ENCODE measurements around the gene USP40.

Gene USP40

DNA sequence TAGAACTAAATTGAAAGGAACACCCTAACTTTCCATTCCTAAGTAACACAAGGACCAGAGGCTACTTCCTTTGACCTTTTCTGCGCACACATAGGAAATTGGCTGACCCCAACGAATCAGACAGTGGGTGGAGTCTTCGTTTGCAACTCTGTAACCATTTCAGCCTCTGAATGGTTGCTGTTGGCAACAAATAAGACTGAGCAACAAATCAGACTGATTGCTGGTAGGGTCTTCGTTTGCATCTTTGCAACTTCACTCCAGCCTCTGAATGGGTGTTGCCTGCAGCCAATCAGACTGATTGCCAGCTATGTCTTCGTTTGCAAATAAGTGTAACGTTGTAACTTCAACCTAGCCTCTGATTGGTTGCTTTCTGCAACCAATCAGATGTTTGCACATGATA is 34.6 kb downstream of the USP40 start:
- Mint-ChIP-seq H3K36me3 (ENCODE audit: low read depth) (peaks cover 29% of the 10 kb centered on the region), H3K4me3 (no peak overlapping the region), H3K4me1 (ENCODE audit: low read depth) (no peaks in the 10 kb centered on the region), H3K27me3 (no peaks in the 10 kb centered on the region), H3K9me3 (no peaks in the 10 kb centered on the region), H3K27ac (no peak overlapping the region)

DNA sequence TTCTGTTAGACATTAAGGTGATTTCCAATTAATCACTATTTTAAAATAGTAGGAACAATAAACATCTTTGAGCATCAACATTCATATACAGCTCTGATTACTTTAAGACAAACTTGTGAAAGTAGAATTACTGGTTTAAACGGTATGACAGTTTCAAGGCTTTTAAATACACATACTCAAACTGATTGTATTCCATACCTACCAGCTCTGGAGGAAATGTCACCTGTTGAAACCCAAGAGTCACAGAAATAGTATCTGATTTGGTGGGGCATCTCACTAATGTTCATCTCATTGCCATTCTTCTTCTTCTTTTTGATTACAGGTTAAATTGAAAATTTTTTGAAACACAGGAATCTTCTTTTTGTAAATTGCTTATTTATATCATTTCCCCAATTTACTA is 36.2 kb downstream of the USP40 start:
- Mint-ChIP-seq H3K36me3 (ENCODE audit: low read depth) (peaks cover 25% of the 10 kb centered on the region), H3K4me3 (no peak overlapping the region), H3K4me1 (ENCODE audit: low read depth) (no peaks in the 10 kb centered on the region)

DNA sequence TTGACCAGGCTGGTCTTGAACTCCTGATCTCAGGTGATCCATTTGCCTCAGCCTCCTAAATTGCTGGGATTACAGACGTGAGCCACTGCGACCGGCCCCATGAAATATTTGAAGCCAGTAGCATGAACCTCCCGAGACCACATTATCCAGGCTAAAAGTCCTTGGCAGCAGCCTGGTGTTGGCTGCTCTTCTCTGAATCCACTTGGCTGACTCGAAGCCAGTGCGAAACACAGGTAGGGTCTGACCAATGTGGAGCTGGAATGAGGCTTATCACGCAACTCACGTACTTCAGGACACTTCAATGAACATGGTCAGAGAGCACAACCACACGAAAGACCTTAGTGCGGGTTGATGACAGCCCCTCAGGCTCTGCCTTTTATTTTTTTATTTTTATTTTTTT is 38.4 kb downstream of the USP40 start:
- Mint-ChIP-seq H3K27me3 (no peaks in the 10 kb centered on the region), H3K4me1 (ENCODE audit: low read depth) (no peaks in the 10 kb centered on the region), H3K9me3 (no peaks in the 10 kb centered on the region), H3K27ac (no peak overlapping the region), H3K4me3 (no peak overlapping the region), H3K36me3 (ENCODE audit: low read depth) (peaks cover 24% of the 10 kb centered on the region)

More for the DNA sequence above, 36.2 kb downstream of the USP40 start:
- no peak overlapping the region for H3K27ac Mint-ChIP-seq
- H3K27me3 Mint-ChIP-seq, result no peaks in the 10 kb centered on the region
- H3K9me3 Mint-ChIP-seq, result no peaks in the 10 kb centered on the region

DNA sequence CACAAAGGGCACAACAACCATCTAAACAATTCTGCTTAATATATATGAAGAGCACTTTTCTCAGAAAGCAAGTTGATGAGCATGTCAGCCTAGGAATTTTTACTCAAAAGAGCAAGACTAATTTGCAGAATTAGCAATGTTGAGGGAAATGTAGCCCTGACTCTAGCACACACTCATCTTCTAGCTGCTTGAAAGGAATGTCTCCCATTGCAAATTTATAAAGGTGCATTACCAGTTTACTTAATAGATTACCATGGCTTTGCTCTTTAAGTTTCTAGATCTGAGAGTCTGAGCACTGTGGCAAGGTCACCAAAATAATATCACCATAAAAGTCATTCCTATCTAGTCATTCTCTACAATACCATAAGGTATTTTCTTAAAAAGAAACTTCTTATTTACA is 40.8 kb downstream of the USP40 start:
- no peak overlapping the region for H3K4me3 Mint-ChIP-seq
- H3K4me1 Mint-ChIP-seq (ENCODE audit: low read depth), result no peaks in the 10 kb centered on the region
- H3K27ac Mint-ChIP-seq, result no peak overlapping the region
- peaks cover 40% of the 10 kb centered on the region for H3K36me3 Mint-ChIP-seq (ENCODE audit: low read depth)
- H3K27me3 Mint-ChIP-seq, result no peaks in the 10 kb centered on the region
- H3K9me3 Mint-ChIP-seq, result no peaks in the 10 kb centered on the region

DNA sequence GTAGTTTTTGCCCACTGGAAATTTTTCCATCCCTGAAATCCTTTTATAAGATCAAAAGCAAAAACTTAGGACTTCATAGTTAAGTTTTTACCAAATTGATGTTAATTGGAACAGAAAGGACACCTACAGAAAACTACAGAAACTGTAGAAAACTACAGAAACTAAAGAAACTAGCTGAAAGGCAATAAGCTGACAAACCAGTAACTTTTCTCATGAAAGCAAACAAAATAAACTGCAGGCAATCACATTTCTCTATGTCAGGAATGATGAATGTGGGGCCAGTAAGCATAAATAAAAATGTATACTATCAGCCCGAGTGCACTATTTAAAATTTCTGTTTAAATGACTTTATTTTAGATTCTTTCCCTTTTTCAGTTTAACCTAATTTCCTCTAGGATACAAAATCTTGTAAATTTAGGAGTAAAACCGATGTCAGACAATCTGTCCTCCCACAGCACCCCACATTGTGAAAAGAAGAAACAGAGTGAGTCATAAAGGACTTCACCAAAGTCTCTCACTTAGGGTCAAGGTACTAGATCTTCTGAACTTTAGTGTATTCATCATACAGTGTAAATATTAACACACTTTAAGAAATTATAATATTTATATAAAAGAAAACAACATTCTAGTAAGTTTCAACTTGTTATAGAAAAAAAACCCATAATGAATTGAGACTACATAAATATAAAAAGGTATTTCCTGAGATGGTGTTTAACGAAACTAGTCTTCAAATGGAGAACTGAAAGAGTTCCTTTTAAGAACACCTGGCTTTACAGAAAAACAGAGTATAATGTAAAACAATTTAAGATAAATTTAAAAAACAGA is 46.6 kb downstream of the USP40 start:
- Mint-ChIP-seq H3K4me1 (ENCODE audit: low read depth) (peaks cover 7% of the 10 kb centered on the region), H3K27me3 (no peaks in the 10 kb centered on the region), H3K9me3 (no peaks in the 10 kb centered on the region), H3K4me3 (no peak overlapping the region), H3K27ac (no peak overlapping the region), H3K36me3 (ENCODE audit: low read depth) (peaks cover 52% of the 10 kb centered on the region)

DNA sequence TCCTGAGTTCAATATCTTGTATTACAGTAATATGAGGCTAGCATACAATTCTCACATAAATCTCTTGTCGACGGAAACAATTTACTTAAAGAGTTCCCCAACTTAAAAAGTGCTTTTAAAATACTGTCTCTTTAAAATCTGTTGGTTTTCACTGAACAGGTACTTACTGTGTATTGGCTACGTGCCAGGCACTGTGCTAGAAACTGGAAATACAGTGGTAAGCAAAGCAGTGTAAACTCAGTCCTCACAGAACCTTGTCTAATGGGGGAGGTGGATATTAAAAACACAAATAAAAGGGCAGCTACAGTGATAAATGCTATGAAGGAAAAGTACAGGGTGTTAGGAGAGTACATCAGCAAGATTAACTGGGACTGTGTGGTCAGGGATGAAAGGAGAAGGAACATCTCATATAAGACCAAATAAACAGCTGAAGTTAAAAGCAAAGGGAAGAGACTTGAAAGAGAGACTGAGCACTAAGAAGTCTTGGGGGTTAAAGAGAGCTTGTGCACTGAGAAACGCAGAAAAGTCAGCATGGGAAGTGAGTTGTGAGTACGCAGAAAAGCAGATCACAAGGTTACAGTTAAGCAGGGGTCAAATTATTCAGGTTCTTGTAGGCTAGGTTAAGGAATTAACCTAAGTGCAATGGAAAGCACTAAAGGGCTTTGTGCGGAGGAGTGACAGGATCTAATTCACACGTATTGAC is 52.5 kb downstream of the USP40 start:
- peaks cover 30% of the 10 kb centered on the region for H3K36me3 Mint-ChIP-seq (ENCODE audit: low read depth)
- H3K4me3 Mint-ChIP-seq, result no peak overlapping the region
- no peaks in the 10 kb centered on the region for H3K27me3 Mint-ChIP-seq

DNA sequence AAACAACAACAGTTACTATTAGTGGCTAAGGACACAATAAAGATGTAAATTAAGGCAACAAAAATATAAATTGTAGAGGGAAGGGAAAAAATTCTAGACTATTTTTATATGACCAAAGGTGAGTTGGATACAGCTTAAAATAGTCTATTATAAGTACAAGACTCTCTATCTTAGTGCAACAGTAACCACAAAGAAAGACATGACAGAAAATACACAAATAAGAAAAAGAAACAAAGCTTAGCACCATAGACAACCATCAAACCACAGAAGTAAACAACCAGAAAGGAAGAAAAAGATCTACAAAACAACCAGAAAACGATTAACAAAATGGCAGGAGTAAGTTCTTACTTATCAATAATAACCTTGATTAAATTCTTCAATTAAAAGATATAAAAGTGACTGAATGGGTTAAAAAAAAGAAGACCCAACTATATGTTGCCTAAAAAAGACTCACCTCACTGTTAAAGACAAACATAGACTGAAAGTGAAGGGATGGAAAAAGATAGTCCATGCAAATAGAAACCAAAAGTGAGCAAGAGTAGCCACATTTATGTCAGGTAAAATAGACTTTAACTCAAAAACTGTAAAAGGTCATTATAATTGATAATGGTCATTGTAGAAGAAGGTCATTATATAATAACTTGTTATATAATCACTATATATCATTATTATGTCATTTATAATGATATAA is 62.5 kb downstream of the USP40 start:
- Mint-ChIP-seq H3K36me3 (ENCODE audit: low read depth) (peaks cover 60% of the 10 kb centered on the region), H3K9me3 (peaks cover 31% of the 10 kb centered on the region), H3K27me3 (no peaks in the 10 kb centered on the region), H3K4me1 (ENCODE audit: low read depth) (peaks cover 28% of the 10 kb centered on the region), H3K27ac (peak overlapping the region; percentile 23), H3K4me3 (no peak overlapping the region)

More for the DNA sequence above, 52.5 kb downstream of the USP40 start:
- Mint-ChIP-seq H3K9me3 (no peaks in the 10 kb centered on the region), H3K27ac (no peak overlapping the region), H3K4me1 (ENCODE audit: low read depth) (peaks cover 9% of the 10 kb centered on the region)

DNA sequence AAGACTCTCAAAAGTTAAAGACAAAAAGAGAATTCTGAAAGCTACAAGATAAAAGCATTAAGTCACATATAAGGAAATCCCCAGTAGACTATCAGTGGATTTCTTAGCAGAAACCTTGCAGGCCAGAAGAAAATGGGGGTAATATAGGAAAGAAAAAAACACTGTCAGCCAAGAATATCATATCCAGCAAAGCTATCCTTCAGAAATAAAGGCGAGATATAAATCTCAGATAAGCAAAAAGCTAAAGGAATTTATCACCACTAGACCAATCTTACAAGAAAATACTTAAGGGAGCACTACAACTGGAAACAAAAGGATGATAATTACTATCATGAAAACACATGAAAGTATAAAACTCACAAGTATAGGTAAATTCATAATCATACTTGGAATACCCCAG is 63.1 kb downstream of the USP40 start:
- Mint-ChIP-seq H3K4me1 (ENCODE audit: low read depth) (peaks cover 28% of the 10 kb centered on the region), H3K27ac (no peak overlapping the region), H3K27me3 (no peaks in the 10 kb centered on the region), H3K36me3 (ENCODE audit: low read depth) (peaks cover 62% of the 10 kb centered on the region), H3K9me3 (peaks cover 31% of the 10 kb centered on the region), H3K4me3 (no peak overlapping the region)

DNA sequence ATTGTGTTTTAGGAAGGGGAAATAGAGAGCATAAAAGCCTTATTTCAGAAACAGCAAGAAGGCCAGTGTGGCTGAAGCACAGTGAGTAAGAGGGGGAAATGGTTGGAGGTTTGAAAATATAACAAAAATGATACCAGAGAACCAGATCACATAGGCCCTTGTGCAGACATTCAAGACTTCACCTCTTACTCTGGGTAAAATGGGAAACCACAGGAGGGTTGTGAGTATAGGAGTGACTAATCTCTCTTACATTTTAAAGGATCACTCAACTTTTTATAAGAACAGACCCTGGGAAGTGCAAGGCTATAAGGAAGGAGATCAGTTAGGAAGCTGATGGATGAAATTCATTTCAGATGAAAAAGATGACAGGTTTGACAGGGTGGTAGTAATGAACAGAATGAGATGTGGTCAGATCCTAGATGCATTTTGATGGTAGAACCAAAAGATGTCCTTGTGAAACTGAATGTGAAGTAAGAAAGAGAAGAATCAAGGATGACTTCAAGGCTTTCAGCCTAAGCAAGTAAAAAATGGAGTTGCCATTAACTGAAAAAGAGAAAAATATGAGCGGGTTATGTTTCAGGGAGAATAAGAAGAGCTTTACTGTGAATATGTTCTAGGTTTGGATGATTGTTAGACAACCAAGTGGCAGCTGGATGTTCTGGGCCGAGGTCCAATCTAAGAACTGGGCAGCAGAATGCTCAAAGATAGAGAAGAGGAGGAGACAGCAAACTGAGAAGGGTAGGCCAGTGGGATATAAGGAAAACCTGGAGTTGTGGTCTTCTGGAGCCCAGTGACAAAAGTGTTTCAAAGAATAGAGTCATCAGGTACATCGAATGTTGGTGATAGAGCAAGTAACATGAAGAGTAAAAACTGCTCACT is 65.1 kb downstream of the USP40 start:
- Mint-ChIP-seq H3K36me3 (ENCODE audit: low read depth) (peaks cover 59% of the 10 kb centered on the region), H3K4me3 (no peak overlapping the region), H3K27ac (no peak overlapping the region)

DNA sequence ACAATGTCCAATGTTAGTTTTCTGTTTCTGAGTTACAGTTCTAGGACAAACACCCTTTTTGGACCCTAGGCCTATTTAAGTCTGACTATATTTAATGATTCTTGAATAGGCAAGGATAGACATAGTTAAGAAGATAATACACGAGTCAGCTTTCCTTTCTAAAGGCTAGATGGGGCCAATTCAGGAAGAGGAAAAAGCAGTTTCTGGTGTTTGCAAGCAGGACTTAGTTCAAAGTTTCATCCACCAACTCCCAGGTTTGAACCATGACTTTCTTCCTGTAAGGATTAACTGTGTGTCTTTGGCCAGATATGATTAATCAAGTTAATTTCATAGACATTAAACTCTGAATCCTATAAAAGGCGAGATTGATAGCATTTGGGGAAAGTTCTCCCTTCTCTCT is 66.7 kb downstream of the USP40 start:
- Mint-ChIP-seq H3K27ac (no peak overlapping the region), H3K4me3 (no peak overlapping the region), H3K4me1 (ENCODE audit: low read depth) (peaks cover 43% of the 10 kb centered on the region), H3K9me3 (peaks cover 30% of the 10 kb centered on the region), H3K27me3 (no peaks in the 10 kb centered on the region), H3K36me3 (ENCODE audit: low read depth) (peaks cover 48% of the 10 kb centered on the region)

More for the DNA sequence above, 65.1 kb downstream of the USP40 start:
- Mint-ChIP-seq H3K9me3 (peaks cover 31% of the 10 kb centered on the region), H3K27me3 (no peaks in the 10 kb centered on the region), H3K4me1 (ENCODE audit: low read depth) (peaks cover 43% of the 10 kb centered on the region)

DNA sequence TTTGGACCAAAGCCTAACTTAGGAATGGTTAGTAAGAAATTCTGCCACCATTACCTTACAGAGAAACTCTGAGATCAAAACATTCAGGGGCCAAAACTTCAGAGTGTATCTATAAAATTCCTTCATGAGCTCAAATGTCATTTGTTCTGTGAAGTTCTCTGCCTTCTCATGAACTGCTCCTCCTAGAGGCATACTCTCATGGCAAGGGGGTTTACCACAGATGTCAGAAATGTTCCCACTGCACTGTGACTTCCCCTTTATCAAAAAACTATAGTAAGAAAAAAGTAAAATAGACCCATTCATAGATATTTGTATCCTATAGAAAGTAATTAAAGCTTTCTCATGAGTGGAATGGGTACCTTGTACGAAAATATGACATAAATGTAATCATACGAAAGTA is 68.5 kb downstream of the USP40 start:
- H3K4me1 Mint-ChIP-seq (ENCODE audit: low read depth), result peaks cover 27% of the 10 kb centered on the region
- peaks cover 38% of the 10 kb centered on the region for H3K36me3 Mint-ChIP-seq (ENCODE audit: low read depth)
- peaks cover 12% of the 10 kb centered on the region for H3K9me3 Mint-ChIP-seq

DNA sequence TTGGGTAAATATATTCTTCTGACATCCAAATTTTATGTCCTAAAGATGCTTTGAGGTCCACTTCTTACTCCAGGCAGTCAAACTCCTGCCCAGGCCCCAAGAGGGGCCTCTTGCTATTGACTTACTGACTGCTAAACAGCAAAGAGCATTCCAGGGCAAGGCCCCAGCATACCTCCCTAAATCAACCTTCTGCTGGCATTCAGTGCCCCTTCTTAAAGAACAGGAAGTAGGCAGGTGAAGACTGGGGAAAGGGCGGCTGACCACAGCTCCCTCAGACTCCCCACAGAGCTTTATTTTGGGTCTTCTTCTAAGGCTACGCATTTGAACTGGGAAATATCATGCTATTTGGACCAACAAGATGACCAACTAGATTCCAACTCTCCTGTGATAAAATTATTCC is 68.9 kb downstream of the USP40 start:
- peaks cover 37% of the 10 kb centered on the region for H3K36me3 Mint-ChIP-seq (ENCODE audit: low read depth)
- peaks cover 10% of the 10 kb centered on the region for H3K9me3 Mint-ChIP-seq
- no peaks in the 10 kb centered on the region for H3K27me3 Mint-ChIP-seq
- peaks cover 27% of the 10 kb centered on the region for H3K4me1 Mint-ChIP-seq (ENCODE audit: low read depth)
- no peak overlapping the region for H3K4me3 Mint-ChIP-seq
- no peak overlapping the region for H3K27ac Mint-ChIP-seq

More for the DNA sequence above, 68.5 kb downstream of the USP40 start:
- no peaks in the 10 kb centered on the region for H3K27me3 Mint-ChIP-seq
- no peak overlapping the region for H3K4me3 Mint-ChIP-seq
- no peak overlapping the region for H3K27ac Mint-ChIP-seq

DNA sequence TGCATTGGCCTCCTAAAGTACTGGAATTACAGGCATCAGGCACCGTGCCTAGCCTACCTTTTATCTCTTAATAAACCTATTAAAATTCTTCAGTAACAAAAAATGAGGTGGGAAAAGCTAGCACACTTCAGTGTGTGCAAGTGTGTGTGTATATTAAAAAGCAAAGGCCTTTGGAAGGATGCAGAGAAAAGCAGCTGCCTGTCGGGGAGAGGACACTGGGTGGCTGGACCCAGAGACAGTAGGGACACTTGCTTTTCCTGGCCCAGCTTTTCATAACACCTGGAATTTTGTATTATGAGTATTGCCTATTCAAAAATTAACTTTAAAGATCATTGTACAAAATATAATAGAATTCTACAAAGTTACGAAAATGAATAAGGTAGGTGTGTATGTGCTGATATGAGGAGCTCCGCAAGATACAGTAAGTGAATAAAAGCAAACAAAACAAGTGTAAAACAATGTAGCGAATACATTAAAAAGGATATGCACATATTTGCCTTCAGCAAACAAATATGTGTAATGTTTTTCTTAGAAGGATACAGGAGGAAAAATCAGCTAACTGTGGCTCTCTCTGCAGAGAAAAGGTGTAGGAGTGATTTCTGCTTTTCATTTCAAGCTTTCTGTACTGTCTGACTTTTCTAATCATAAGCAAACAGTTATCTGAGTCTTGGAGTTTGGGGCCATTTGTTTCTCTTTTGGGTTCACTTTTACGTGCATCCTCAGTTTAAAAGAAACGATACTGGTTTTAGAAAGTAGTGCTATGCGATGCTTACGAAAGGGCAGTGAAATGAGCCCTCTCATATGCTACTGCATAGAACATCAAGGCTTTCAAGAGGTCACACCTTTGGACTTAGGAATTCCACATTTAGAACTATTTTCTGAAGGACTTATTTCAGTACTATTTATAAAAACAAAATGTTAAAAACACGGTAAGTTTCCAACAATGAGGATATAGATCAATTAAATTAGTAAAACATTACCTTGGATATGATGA is 70.8 kb downstream of the USP40 start:
- peaks cover 32% of the 10 kb centered on the region for H3K36me3 Mint-ChIP-seq (ENCODE audit: low read depth)
- H3K27ac Mint-ChIP-seq, result no peak overlapping the region
- no peaks in the 10 kb centered on the region for H3K9me3 Mint-ChIP-seq
- H3K4me1 Mint-ChIP-seq (ENCODE audit: low read depth), result peaks cover 17% of the 10 kb centered on the region
- no peaks in the 10 kb centered on the region for H3K27me3 Mint-ChIP-seq
- H3K4me3 Mint-ChIP-seq, result no peak overlapping the region

Measured in stimulated activated naive CD8-positive, alpha-beta T cell treated with anti-CD3 and anti-CD28 coated beads, Interleukin-15, Interleukin-2, amounts not matched to agents 100 ng/mL and 50 ng/mL, for 24 hours (primary cell).